Middle frontal gyrus (tissue), 1 donor: ENCODE results near the gene DOCK4.

Experiments
- DNase-seq: peaks from one replicate; pipeline ENCODE4 v3.0.0-alpha.2; 2015; ENCODE audit warnings: low spot score; ENCODE audit errors: extremely low spot score

Gene DOCK4

DNA sequence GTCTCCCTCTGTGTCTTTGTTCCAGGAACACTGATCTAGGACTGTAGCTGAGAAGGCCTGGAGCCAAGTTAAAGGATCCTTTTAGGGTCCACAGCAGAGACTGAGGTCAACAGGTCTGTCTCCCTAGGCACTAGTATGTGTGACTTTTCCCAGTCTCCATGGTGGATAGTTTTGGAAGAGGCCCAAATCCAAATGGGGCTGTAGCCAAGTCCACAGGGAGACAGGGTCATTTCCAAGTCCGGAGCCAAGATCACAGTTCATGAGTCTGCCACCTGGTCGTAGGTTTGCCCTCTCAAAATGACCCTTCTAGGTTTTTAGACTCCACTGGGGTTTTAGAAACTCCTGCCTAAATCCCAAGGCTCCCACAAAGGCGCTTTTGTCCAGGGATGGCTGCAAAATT is 17.1 kb upstream of the DOCK4 start:
- no peak for DNase-seq

DNA sequence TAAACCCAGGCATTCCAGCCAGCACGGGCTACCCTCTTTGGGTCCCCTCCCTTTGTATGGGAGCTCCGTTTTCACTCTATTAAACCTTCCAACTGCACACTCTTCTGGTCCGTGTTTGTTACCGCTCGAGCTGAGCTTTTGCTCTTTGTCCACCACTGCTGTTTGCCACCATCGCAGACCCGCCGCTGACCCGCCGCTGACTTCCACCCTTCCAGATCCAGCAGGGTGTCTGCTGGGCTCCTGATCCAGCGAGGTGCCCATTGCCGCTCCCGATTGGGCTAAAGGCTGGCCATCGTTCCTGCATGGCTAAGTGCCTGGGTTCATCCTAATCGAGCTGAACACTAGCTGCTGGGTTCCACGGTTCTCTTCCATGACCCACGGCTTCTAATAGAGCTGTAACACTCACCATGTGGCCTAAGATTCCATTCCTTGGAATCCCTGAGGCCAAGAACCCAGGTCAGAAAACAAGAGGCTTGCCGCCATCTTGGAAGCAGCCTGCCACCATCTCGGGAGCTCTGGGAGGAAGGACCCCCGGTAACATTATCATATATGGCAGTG is 14.8 kb upstream of the DOCK4 start:
- no peak for DNase-seq

- no peak for DNase-seq
Observed at GRCh38 chr7:112215787-112216186, 9.6 kb upstream of the DOCK4 start.

DNA sequence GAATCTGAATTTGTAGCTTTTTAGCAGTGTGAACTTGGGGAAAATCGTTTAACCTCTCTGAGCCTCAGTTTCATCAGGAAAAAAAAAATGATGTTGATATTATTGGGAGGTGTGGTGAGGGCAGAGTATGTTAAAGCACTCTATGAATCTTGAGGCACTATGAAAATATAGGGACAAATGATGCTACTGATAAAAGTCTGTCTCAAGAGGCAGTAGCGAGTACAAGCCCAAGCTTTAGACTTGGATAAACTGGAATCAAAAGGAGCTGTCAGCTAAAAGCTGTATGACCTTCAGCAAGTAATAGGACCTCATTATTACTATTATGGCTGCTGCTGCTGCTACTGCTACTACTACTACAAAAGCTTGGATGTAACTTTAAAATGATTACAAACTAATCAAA is 8.7 kb upstream of the DOCK4 start:
- no peak for DNase-seq

- no peak for DNase-seq
Observed at GRCh38 chr7:112214268-112214667, 8.1 kb upstream of the DOCK4 start.

DNA sequence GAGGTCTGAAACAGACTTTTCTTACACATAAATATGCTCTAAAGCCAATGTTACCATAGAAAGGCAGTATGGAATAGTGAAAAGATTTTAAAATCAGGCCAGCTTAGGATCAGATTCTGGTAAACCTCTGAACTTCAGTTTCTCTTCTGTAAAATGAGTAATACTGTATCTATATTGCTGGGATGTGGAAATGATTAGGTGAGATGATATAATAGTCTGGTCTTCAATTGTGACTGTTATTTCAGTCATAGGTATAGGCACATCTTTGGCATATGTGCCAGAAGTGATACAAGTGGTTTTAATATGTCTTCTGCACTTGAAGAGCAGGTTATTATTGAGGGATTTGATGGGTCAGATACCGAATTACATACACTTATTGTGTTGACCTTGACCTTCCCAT is 7.5 kb upstream of the DOCK4 start:
- no peak for DNase-seq

- DNase-seq = no peak
Observed at GRCh38 chr7:112212571-112212970, 6.4 kb upstream of the DOCK4 start.

DNA sequence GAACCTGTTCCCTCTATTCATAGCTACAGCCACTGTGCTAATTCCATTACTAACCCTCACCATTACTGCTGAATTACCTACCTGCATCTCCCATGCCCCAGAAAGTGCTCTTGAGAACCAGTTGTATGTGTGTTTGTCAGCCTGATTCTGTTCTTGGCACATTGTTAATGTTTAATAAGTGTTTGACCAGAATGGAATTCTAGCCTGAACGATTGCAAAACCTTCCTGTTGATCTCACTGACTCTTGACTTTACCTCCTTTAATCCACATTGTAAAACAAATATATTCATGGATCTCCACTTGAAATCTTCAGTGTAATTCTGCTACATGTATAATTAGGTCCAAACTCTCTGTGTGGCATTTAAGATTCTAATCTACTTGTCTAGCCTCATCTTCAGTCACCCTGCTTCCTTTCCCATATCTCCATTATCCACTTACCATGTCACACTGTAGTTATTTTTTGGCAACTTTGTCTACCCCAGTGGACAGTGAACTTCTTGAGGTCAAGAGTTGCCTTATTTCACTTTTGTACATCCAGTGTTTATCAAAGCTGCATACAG is 5.2 kb upstream of the DOCK4 start:
- DNase-seq = no peak

- DNase-seq = no peak
Observed at GRCh38 chr7:112207765-112208164, 1.6 kb upstream of the DOCK4 start.

GRCh38 chr7:112206991-112207592 is 893 bp upstream of the DOCK4 start:
- DNase-seq = no peak

DNA sequence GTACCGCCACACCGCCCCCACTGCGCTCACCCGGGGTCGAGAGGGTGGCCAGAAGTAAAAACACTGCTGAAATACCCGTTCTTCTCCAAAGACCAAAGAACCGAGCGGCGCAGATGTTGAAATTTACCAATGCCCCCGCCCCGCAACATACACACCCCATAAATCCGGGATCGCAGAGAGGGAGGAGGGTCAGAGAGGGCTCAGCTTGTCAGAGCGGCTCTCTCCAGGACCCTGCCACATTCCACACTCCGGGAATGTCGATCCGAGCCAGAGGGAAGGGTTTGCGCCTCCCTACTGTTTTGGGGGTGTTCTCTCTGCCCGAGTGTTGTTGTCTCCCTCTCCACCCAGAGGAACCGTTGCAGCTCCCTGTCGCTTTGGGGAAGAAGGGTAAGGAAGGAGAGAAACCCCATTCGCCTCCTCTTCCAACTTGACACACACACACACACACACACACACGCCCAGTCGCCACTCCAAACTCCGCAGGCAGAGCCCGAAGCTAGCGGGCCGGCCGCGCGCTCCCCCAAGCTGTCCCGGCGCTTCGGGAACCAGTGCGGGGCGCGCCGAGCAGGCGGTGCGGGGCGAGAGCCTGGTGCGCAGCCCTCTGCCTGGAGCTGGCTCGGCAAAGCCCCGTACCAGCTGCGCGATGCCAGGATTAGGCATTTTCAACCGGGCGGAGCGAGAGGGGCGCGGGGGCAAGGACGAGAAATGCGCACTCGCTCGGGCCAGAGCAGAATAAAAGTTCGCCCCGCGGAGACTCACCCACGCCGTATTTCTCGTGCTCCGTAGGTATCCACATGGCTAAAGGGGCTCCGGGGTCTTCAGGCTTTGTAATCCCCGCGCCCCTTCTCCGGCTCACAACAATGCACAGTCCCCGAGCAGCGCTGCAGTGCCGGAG is 609 bp downstream of the DOCK4 start:
- DNase-seq = no peak

DNA sequence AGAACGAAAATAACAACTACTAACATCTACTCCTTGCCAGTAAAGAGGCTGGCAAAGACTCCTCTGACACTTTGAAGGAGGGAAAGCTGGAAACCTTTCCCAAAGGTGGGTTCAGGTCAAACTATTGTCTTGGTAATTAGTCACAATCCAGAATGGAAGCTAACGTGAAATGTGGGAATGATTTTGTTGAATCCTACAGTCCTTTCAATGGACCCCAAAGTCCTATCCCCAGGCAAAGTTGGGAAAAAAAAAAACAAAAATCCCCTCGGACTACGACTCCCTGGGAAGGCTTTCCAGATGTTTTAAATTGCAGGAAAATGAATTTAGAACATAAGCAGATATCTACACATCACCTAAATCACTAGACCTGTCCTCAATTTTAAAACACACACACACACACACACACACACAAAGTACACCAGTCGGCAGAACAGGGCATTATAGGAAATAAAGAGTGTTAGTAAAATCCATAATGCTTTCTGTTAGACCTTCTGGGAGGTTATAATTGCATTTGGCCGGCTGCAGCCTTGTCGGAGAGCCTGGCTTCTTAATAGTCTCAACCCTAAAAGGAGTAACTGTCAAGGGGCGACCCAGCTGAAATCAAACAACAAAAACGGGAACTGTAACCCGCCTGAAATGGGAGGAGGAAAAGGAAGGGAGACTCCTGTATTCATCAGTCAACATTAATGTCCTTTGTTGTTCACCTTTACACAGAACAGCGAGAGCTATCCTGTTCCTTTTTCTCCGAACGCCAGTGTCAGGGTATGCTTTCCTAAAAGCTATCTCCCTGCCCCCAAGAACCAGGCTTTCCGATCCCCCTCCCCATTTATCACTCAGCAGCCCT is 1.5 kb downstream of the DOCK4 start:
- DNase-seq = no peak

DNA sequence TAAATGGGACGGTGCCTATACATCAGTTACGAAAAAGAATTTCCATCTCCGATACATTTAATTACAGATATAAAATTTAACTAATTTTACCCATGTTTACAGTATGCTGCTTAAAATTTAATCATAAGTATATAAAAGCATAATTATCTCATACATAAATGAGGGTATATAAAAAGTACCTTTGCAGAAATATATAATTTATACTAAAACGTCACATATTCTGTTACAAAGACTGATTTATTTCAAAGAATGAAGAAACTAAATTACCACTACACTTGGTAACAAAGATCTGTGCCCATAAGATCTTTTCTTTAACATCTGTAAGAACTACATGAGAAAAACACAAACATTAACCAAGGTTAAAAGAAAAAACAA is 2.8 kb downstream of the DOCK4 start:
- DNase-seq = no peak

- DNase-seq = no peak
Observed at GRCh38 chr7:112202816-112203215, 3.4 kb downstream of the DOCK4 start.

- DNase-seq = no peak
Observed at GRCh38 chr7:112201839-112202238, 4.4 kb downstream of the DOCK4 start.

DNA sequence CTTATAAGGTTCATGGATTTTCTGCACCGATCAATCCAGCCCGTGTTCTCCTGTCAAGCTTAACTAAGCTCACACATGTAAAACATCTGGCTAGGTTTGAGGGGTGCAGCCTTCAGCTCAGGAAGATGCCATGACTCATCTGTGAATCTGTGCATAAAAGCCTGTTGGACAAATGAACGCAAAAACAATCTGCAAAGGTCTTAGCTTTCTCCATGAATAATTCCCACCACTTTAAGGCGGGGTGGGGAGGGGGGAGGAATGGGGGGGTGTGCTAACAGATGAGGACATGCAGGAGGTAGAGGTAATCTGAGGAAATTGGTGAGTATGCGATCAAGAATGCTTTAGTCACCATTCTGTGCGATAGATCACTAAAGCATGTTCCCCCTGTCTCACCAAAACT is 4.8 kb downstream of the DOCK4 start:
- DNase-seq = no peak

- no peak for DNase-seq
Observed at GRCh38 chr7:112199672-112200071, 6.5 kb downstream of the DOCK4 start.

DNA sequence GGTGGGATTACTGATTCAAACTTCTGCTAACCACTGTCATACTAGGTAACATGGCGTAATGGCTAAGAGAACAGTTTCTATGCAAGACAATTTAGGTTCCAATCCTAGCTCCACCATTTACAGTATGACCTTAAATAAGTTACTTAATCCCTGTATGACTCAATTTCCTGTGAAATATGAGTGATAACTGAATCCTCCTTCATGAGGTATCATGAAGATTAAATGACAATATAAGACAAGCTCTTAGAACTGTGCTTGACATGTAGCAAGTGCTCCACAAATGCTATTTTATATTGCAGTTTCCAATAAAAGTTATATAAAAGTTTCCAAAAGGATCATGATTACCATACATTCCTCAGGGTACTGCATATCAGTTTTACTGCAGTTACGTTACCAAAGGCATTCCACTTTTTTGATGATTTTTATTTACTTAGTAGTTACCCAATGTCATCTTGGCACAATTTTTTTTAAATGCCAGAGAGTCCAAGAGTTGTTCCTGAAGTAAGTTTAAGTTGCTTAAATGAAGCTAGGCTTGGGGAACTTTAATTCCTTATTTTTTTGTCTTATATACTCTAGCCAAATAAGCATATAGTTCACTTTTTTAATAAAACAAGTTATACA is 7.1 kb downstream of the DOCK4 start:
- no peak for DNase-seq

DNA sequence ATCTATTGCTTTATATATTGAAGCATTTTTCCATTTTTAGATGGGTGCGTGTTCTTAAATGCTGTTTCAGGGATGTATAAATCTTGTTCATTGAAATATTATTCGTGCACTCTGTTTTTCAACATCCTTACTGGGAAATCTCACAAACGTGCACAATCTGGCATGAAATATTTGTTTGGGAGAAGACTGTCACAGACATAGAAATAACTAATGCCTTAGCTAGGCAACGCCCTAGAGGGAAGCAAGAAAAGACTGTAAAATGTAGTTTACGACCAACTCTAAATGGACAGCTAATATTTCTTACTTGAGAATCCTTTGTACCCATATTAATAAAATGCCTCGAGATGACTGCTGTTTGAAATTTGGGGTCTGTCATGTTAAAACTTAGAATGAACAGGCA is 8.9 kb downstream of the DOCK4 start:
- no peak for DNase-seq

DNA sequence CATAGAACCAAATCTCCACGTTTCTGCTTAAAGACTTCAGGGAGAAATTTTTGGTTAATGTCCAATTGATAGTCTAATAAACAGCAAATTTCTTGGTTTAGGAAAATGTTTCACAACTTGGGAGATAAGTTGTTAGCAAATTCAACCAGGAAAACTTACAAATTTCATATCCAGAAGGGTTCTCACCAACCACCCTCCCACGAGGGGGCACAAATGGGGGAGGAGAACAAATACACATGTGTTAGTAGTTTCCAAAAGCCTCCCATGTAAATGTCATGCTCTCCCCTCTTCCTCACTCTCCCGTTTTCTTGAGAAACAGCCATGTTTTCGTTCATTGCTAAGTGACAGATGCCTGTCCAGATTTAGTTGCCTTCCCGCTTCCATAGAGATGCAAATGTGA is 10.5 kb downstream of the DOCK4 start:
- no peak for DNase-seq

DNA sequence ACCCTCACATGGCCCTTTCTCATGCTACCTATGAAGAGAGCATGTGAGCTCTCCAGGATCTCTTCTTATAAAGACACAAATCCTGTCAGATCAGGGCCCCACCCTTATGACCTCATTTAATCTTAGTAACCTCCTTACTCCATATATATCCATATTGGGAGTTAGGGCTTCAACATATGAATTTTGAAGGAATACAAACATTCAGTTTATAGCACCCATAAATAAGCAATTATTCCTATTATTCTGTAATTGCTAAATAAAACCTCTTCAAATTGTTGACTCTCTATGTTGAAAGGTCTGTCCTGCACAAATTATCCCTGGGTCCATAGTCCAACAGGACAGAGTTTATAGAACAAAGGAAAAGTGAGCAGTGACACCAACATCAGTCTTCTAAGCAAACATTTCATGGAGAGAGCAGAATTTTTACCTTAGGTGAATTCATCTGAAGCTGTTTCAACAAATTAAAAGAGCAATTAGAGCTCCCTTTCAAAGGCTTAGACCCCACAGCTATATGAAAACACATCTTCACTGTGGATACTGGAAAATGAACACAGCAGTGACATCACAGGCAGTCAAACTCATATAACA is 12.2 kb downstream of the DOCK4 start:
- DNase-seq = no peak
